Vagina (tissue), 2 donors: ENCODE data around the gene ARL8B.

ENCODE experiments used
- POLR2A ChIP-seq, 2 donors: fragments of 450-650 bp; IDR thresholded peaks; one replicate each; pipeline ENCODE4 v1.6.1; 2017; ENCODE audit warnings: antibody characterized with exemption in 2 of 2, mild to moderate bottlenecking in 2 of 2, moderate library complexity in 2 of 2
- TF ChIP-seq, protein P1 (sequence below), 3 experiments: fragments of 450-650 bp in 2 of 3; fragments of 200-600 bp in 1 of 3; sonication (generic) in 1 of 3; IDR thresholded peaks; one replicate each; pipeline ENCODE4 v1.5.1; 2017 to 2019; ENCODE audit warnings: antibody characterized with exemption in 3 of 3, mild to moderate bottlenecking in 2 of 3, moderate library complexity in 2 of 3

DNA sequence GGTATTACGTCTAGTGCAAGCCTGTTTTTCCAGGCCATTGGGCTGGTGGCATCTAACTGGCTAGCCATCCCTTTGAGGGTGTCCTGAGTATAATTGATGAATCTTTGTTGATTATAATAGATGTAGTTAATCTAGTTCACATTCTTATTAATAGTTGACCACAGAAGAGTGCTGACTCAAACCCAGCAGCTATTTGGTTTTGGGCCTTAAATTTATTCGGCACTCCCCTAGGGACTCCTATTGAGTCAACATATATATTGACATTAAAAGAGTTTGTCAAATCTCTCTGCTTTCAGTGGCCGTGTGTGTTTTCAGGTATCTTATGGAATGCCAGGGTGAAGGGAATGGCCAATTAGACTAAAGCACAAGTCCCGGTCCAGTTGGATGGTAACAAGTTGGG is 19.7 kb downstream of the ARL8B start:
- no peak for TF ChIP-seq POLR2A (IDR thresholded peaks at IDR 0.05)
- TF ChIP-seq, protein P1, sequence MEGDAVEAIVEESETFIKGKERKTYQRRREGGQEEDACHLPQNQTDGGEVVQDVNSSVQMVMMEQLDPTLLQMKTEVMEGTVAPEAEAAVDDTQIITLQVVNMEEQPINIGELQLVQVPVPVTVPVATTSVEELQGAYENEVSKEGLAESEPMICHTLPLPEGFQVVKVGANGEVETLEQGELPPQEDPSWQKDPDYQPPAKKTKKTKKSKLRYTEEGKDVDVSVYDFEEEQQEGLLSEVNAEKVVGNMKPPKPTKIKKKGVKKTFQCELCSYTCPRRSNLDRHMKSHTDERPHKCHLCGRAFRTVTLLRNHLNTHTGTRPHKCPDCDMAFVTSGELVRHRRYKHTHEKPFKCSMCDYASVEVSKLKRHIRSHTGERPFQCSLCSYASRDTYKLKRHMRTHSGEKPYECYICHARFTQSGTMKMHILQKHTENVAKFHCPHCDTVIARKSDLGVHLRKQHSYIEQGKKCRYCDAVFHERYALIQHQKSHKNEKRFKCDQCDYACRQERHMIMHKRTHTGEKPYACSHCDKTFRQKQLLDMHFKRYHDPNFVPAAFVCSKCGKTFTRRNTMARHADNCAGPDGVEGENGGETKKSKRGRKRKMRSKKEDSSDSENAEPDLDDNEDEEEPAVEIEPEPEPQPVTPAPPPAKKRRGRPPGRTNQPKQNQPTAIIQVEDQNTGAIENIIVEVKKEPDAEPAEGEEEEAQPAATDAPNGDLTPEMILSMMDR (IDR thresholded peaks at IDR 0.05), result no peak
